LNCAP (cell line): ENCODE measurements around the gene KCNH2.

Experiments used
- TF ChIP-seq, protein P1 (sequence below): fragments of 450-650 bp; IDR thresholded peaks from 2 replicates; pipeline ENCODE4 v1.5.1; 2017; ENCODE audit warnings: mild to moderate bottlenecking

KCNH2 gene

DNA sequence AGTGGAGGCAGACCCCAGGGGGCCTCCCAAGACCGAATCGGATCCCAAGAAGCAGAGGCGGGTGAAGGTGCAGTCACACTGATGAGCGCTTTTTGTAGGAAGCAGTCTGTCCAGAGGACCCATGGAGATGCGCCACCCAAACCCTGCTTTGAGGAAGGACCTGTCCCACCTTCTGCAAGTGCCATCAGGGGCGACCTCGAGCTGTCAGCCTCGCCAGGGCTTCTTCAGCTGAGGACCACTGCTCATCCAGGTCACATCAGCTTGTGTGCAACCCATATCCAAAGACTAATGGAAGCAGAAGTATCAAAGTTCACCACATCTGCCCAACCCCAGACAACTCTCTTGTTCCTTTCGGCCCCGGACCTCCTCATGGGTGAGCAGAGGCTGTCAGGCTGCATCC is 61.5 kb downstream of the KCNH2 start:
- TF ChIP-seq, protein P1, sequence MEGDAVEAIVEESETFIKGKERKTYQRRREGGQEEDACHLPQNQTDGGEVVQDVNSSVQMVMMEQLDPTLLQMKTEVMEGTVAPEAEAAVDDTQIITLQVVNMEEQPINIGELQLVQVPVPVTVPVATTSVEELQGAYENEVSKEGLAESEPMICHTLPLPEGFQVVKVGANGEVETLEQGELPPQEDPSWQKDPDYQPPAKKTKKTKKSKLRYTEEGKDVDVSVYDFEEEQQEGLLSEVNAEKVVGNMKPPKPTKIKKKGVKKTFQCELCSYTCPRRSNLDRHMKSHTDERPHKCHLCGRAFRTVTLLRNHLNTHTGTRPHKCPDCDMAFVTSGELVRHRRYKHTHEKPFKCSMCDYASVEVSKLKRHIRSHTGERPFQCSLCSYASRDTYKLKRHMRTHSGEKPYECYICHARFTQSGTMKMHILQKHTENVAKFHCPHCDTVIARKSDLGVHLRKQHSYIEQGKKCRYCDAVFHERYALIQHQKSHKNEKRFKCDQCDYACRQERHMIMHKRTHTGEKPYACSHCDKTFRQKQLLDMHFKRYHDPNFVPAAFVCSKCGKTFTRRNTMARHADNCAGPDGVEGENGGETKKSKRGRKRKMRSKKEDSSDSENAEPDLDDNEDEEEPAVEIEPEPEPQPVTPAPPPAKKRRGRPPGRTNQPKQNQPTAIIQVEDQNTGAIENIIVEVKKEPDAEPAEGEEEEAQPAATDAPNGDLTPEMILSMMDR: no peak

DNA sequence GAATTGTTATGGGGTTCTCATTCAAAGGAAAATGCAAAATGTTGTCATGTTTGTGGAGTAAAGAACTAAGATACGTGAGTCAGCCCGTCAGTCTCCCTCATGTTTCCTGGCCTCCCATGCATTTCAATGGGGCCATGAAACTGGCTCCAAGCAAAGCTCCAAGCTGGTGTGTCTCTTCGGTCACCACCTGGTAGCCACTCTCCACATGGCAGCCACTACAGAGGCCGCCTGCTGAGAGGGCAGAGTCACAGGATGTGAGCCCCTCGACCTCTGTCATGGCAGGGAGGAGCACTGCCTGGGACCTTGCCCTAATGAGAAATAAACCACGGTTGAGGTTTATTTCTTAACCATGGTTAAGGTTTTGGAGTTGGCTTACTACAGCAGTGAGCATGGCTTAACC is 63.2 kb downstream of the KCNH2 start:
- TF ChIP-seq, protein P1: no peak

DNA sequence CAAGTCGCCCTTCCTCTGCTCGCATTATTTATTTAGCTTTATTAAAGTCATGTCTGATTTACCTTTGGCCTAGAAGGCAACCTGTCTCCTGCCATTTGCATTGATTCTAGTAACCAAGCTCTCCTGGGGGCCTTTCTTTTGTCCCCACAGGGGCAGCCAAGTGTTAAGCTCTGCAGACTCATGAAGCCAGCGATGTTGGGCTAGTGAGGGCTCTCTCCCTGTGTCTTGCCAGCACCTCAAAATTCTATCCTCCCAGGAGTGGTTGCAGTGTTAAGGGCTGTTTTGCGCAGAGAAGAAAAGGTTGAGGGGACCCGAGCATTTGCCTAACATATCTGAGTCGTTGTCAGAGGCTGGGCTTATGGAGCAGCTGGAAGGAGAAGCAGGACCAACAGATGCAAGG is 63.9 kb downstream of the KCNH2 start:
- TF ChIP-seq, protein P1: no peak

DNA sequence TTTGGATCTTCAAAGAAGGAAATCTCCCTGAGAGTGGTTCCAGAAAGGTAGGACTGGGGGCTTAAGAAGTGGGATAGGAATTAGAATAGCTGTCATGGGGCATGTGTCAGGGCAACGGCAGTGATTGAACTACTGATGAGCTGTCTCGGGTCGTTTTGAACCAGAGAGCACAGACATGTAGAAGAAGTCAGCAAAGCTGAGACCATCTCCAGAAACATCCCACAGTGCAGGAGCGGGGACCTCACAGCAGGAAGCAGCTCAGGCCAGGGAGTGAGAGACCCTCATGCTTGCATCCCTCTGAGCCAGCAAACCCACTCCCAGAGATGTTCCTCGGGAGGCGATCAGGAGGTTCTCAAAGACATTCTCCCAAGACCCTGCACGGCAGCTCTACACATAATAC is 65.7 kb downstream of the KCNH2 start:
- TF ChIP-seq, protein P1: no peak

DNA sequence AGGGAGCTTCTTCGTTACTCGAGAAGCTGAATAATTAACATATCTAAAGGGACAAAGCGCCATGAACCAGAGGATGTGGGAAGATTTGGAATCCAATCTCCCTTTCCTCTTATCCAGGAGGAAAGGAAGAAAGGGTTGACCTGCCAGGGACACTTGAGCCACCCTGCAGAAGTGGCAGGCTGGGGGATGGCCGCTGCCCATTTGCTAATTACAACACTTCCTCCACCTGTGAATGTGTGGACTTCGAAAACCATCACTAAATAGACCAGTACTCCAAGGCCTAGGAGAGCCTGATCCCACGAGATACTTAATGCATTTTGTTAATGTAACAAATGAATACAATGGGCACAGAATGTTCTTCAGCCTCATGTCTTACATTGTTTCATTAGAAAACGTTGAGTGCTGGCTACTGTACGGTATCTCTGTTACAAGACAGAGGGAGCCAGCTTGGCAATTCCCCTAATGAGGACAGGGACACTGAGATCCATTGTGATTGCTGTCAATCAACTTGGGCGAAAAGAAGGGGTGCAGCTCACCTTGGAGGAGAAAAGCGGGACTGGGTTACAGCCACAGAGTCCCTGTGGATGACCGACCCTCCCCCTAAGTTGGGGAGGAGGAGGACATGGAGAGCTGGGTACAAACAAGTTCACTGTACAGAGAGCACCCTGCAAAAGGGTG is 66.4 kb downstream of the KCNH2 start:
- TF ChIP-seq, protein P1: no peak

DNA sequence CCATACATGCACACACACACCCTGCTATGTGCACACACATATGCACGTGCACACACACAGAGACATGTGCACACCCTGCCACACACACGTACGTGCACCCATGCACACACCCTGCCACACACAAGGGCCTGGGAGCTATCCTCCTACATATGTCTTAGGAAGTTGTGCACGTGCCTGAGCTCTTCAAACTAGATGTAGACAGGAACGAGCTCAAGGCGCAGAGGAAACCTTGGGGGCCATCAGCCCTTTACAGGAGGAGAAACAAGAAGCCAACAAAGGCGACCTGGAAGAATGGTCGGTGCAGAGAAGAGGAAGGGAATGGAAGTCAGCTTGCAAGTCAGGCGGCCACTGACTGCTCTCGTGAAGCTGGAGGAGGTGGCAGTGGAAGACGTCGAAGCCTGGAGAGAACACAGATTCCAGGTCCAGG is 67.1 kb downstream of the KCNH2 start:
- TF ChIP-seq, protein P1: no peak

DNA sequence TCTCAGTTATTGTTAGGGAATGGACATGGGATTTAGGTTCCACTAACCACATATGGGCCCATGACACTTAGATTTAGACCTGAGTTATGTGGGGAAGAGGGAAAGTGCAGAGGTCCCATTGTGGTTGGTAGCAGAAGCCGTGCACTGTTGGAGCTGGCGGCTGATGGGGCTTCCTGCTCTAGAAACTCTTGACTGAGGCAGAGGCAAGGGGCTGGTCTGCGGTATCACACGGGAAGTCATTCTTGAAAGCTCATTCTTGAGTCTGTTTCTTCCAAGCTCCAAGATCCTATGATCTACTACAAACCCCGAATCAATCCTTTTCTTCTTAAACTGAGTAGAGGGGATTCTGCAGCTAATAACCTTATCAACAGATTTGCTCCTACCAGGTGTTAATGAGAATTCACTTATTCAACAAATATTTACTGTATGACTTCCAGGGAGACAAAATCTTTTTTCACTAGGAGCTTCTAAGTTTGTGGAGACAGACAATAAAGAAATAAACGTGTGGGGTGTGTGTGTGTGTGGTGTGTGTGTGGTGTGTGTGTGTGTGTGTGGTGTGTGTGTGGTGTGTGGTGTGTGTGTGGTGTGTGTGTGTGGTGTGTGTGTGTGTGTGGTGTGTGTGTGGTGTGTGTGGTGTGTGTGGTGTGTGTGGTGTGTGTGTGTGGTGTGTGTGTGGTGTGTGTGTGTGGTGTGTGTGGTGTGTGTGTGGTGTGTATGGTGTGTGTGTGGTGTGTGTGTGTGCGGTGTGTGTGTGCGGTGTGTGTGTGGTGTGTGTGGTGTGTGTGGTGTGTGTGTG is 68.7 kb downstream of the KCNH2 start:
- TF ChIP-seq, protein P1: no peak
